Camera-type eye (tissue), 1 donor: ENCODE measurements around the gene SWAP70. TPM values are rescaled to one million over a fixed set of nuclear protein-coding genes. Genes with fewer than 3 reads are reported as not detected.

Source experiments
- total RNA-seq: library from RNA; depleted of rRNA; stranded (reverse); fragments of >200 nt; gene quantifications from one replicate; pipeline ENCODE4 v1.2.3, GENCODE V29; 2014

The SWAP70 gene
- total RNA-seq: 28.0 TPM

GRCh38 chr11:9663699-9664275 lies at the start of gene SWAP70:
TSS of gene SWAP70 (plus strand) at chr11:9664077. CDS start at chr11:9664180, 103 bp downstream.

Other genes starting within 250 kb of the SWAP70 start
- gene ZNF143, start 203.1 kb upstream of the SWAP70 start, total RNA-seq: 49.5 TPM
- 55.0 TPM for gene WEE1, start 90.4 kb upstream of the SWAP70 start, total RNA-seq